ENCODE data around the gene FABP1. TPM values are rescaled to one million over a fixed set of nuclear protein-coding genes. Genes with fewer than 3 reads are reported as not detected.

FABP1 gene
- total and polyA plus RNA-seq, 2 donors (not counting 1 experiment from before 2014, with no cell fraction given): not detected

GRCh38 chr2:88137833-88138232 lies 10.0 kb upstream of the FABP1 start:
- no peak overlapping the region for H3K4me2 ChIP-seq (ENCODE audit: extremely low read depth, insufficient read depth, low read length)
- no peak for DNase-seq (ENCODE audit: low read depth in 2 of 2)
- H3K27ac ChIP-seq (ENCODE audit: insufficient read depth, low read length): no peak overlapping the region
- H3K36me3 ChIP-seq (ENCODE audit: control insufficient read depth, insufficient read depth, low read length): no peaks in the 10 kb centered on the region
- no peak overlapping the region for H2AFZ ChIP-seq (ENCODE audit: low read length)
- H4K20me1 ChIP-seq (ENCODE audit: control insufficient read depth, extremely low read depth, insufficient read depth, low read length): no peaks in the 10 kb centered on the region
- no peaks in the 10 kb centered on the region for H3K4me1 ChIP-seq (ENCODE audit: control insufficient read depth, extremely low read depth, insufficient read depth, low read length)
- TF ChIP-seq CTCF (conservative IDR thresholded peaks at IDR 0.05 in 1 of 2, IDR thresholded peaks at IDR 0.05 in 1 of 2; ENCODE audit: low read depth in 1 of 2, low read length in 2 of 2): no peak
- TF ChIP-seq EZH2 (IDR thresholded peaks at IDR 0.05; ENCODE audit: low read length, missing control alignments): no peak
- no peaks in the 10 kb centered on the region for H3K9me3 ChIP-seq (ENCODE audit: control insufficient read depth, insufficient read depth, low read depth, low read length)
- H3K27me3 ChIP-seq (ENCODE audit: control insufficient read depth, insufficient read depth, low read length): no peaks in the 10 kb centered on the region
- no peaks in the 10 kb centered on the region for H3K79me2 ChIP-seq (ENCODE audit: control insufficient read depth, insufficient read depth, low read length)
- no peak overlapping the region for H3K9ac ChIP-seq (ENCODE audit: insufficient read depth, low read length)
- no peak overlapping the region for H3K4me3 ChIP-seq (replicated peaks in 1 of 4; ENCODE audit: control extremely low read depth in 1 of 4, insufficient read depth in 1 of 4, low read depth in 3 of 4, low read length in 4 of 4)

- Histone ChIP-seq H3K36me3 (ENCODE audit: control insufficient read depth, insufficient read depth, low read length) (no peaks in the 10 kb centered on the region), H3K79me2 (ENCODE audit: control insufficient read depth, insufficient read depth, low read length) (no peaks in the 10 kb centered on the region), H3K9ac (ENCODE audit: insufficient read depth, low read length) (no peak overlapping the region)
Measured at GRCh38 chr2:88136817-88137216, 9.0 kb upstream of the FABP1 start.

GRCh38 chr2:88133875-88134274 lies 6.0 kb upstream of the FABP1 start:
- no peaks in the 10 kb centered on the region for H3K9me3 ChIP-seq (ENCODE audit: control insufficient read depth, insufficient read depth, low read depth, low read length)
- no peaks in the 10 kb centered on the region for H3K27me3 ChIP-seq (ENCODE audit: control insufficient read depth, insufficient read depth, low read length)
- no peak for TF ChIP-seq CTCF (conservative IDR thresholded peaks at IDR 0.05 in 1 of 2, IDR thresholded peaks at IDR 0.05 in 1 of 2; ENCODE audit: low read depth in 1 of 2, low read length in 2 of 2)
- TF ChIP-seq EZH2 (IDR thresholded peaks at IDR 0.05; ENCODE audit: low read length, missing control alignments): no peak
- no peaks in the 10 kb centered on the region for H3K4me1 ChIP-seq (ENCODE audit: control insufficient read depth, extremely low read depth, insufficient read depth, low read length)
- no peaks in the 10 kb centered on the region for H3K36me3 ChIP-seq (ENCODE audit: control insufficient read depth, insufficient read depth, low read length)
- no peak for DNase-seq (ENCODE audit: low read depth in 2 of 2)
- no peaks in the 10 kb centered on the region for H3K79me2 ChIP-seq (ENCODE audit: control insufficient read depth, insufficient read depth, low read length)
- no peak overlapping the region for H3K4me3 ChIP-seq (replicated peaks in 1 of 4; ENCODE audit: control extremely low read depth in 1 of 4, insufficient read depth in 1 of 4, low read depth in 3 of 4, low read length in 4 of 4)
- H3K9ac ChIP-seq (ENCODE audit: insufficient read depth, low read length): no peak overlapping the region
- no peak overlapping the region for H3K4me2 ChIP-seq (ENCODE audit: extremely low read depth, insufficient read depth, low read length)
- H3K27ac ChIP-seq (ENCODE audit: insufficient read depth, low read length): no peak overlapping the region
- H2AFZ ChIP-seq (ENCODE audit: low read length): no peak overlapping the region
- no peaks in the 10 kb centered on the region for H4K20me1 ChIP-seq (ENCODE audit: control insufficient read depth, extremely low read depth, insufficient read depth, low read length)

More at GRCh38 chr2:88136817-88137216, 9.0 kb upstream of the FABP1 start:
- H3K4me3 ChIP-seq (replicated peaks in 1 of 4; ENCODE audit: control extremely low read depth in 1 of 4, insufficient read depth in 1 of 4, low read depth in 3 of 4, low read length in 4 of 4): no peak overlapping the region
- no peaks in the 10 kb centered on the region for H3K4me1 ChIP-seq (ENCODE audit: control insufficient read depth, extremely low read depth, insufficient read depth, low read length)
- no peak for TF ChIP-seq EZH2 (IDR thresholded peaks at IDR 0.05; ENCODE audit: low read length, missing control alignments)
- no peak for TF ChIP-seq CTCF (conservative IDR thresholded peaks at IDR 0.05 in 1 of 2, IDR thresholded peaks at IDR 0.05 in 1 of 2; ENCODE audit: low read depth in 1 of 2, low read length in 2 of 2)
- H4K20me1 ChIP-seq (ENCODE audit: control insufficient read depth, extremely low read depth, insufficient read depth, low read length): no peaks in the 10 kb centered on the region
- DNase-seq (ENCODE audit: low read depth in 2 of 2): no peak
- H3K9me3 ChIP-seq (ENCODE audit: control insufficient read depth, insufficient read depth, low read depth, low read length): no peaks in the 10 kb centered on the region
- H3K4me2 ChIP-seq (ENCODE audit: extremely low read depth, insufficient read depth, low read length): no peak overlapping the region
- no peak overlapping the region for H2AFZ ChIP-seq (ENCODE audit: low read length)
- no peaks in the 10 kb centered on the region for H3K27me3 ChIP-seq (ENCODE audit: control insufficient read depth, insufficient read depth, low read length)
- H3K27ac ChIP-seq (ENCODE audit: insufficient read depth, low read length): no peak overlapping the region

Data from fibroblast of lung (primary cell).